Left kidney (tissue), 2 donors: ENCODE results near the gene PICK1. TPM values are rescaled to one million over a fixed set of nuclear protein-coding genes. Genes with fewer than 3 reads are reported as not detected.
"Not testable (repeated sequence)": the region's sequence is repeated elsewhere in the genome, so short reads cannot be mapped to it uniquely, and the experiment has no call there.

Source experiments
- DNase-seq: peaks from one replicate; pipeline ENCODE4 v3.0.0-alpha.2; 2013
- polyA plus RNA-seq: library from polyadenylated mRNA; unstranded; fragments of 120-200 nt; gene quantifications from one replicate; pipeline ENCODE4 v1.2.1, GENCODE V29; 2013; ENCODE audit not compliant: insufficient read length

Gene PICK1
- polyA plus RNA-seq, 1 donor, result 37.2 TPM

- DNase-seq, result no peak
Measured at GRCh38 chr22:38074181-38075104, 17.2 kb downstream of the PICK1 start.

DNA sequence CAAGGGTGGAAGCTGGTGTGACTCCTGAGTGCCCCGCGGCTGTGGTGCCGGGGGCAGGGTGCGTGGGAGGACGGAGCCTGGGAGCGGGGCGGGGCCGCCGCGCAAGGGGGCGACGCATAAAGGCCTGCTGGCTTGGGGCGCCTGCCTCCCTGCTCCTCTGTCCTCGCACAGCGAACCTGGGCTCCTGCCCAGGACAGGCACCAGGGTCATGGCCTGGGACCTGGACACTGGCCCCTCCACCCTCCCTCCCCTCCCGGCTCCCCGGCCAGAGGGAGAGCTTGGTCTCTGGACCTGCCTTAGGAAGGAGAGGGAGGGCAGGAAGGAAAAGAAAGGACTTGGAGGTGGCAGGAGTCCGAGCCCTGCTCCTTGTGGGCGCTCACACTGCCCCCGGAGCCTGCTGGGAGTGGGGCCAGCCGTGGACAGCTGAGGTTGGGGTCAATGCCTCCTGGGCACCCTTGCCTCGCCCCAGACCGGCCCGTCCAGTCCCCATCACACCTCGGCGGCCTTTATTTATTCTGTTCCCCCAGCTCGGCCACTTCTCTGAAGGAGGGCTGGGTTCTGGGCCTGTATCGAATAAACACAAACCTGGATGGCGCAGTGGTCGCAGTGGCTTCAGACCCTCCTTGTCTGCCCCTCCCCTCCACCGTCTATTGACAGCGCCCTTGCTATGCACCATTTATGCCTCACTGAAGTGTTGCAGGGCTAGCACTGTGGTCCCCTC, 18.1 kb downstream of the PICK1 start:
- DNase-seq, result no peak

- DNase-seq, result no peak
Measured at GRCh38 chr22:38075961-38076360, 18.8 kb downstream of the PICK1 start.

GRCh38 chr22:38077096-38077495, 19.9 kb downstream of the PICK1 start:
- DNase-seq, result no peak

DNA sequence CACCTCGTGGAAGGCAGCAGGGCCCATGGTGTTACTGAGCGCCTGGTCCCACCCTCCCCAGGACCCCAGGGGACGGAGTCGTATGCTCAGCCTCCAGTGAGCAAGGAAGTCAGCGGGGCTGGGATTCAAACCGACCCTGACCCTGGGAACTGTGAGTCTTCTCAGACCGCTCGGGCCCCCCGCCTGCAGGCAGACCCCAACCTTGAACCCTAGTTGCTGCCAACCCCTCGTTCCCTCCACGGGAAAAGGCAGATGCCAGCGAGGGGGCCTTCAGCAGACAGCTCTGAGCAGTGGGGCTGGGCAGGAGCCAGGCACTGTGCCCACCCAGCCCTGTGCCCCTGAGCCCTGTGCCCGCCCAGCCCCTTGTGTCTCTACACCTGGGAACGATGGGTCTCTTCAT, 20.4 kb downstream of the PICK1 start:
- DNase-seq, result no peak

- no peak for DNase-seq
Measured at GRCh38 chr22:38078046-38078840, 21.0 kb downstream of the PICK1 start.

- not testable (repeated sequence) for DNase-seq
Measured at GRCh38 chr22:38079208-38079607, 22.0 kb downstream of the PICK1 start.

DNA sequence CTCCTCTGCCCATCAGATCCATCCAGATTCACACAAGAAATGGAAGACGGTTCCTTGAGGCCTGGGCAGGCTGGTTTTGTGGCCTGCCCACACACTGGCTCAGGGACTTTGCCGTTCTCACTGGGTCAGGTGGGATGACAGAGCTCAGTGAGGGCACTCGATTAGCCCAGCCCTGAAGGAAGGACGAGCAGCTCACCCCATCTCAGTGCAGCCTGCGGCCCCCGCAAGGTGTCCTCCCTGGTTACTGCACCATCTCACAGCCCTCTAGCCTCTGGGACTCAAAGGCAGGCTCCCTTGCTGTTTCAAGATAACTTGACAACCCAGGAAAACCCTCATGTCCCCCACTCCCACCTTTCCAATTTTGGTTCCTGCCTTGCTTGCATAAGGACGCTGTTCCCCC, 22.6 kb downstream of the PICK1 start:
- no peak for DNase-seq

DNA sequence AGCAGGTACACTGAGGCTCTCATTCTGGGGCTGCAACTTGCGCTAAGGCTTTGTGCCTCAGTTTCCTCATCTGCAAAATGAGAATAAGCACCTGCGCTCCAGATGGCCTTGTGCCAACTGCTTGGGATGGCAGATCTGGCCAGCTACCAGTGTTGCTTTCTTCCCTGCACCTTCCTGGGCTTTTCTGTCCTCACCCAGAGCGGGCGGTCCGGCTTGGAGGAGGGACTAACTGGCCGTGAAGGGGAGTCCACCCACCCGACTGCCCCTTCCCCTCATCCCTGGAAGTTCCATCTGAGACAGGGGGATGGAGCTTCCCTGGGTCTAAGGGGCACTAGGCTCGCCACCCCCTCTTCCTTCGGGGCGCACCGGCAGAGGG, 23.3 kb downstream of the PICK1 start:
- DNase-seq, result no peak

- no peak for DNase-seq
Measured at GRCh38 chr22:38080850-38081635, 23.8 kb downstream of the PICK1 start.

DNA sequence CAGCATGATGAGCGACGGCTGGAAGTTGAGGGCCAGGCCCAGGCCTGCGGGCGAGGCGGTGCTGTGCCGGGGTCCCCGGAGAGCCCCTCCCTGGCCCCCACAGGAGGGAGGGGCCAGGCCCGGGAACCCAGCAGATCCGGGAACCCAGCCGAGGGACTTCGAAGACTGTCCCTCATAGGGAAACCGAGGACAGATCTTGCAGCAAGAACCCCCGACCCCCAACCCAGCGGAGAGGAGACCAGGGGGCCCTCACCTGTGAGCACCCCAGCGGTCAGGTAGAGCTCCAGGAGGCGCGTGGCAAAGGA, 24.4 kb downstream of the PICK1 start:
- no peak for DNase-seq

GRCh38 chr22:38081941-38082828, 25.0 kb downstream of the PICK1 start:
- no peak for DNase-seq

- DNase-seq, result no peak
Measured at GRCh38 chr22:38082986-38083710, 25.9 kb downstream of the PICK1 start.

GRCh38 chr22:38083931-38084631, 26.9 kb downstream of the PICK1 start, which contains the start of gene SLC16A8:
TSS of gene SLC16A8 (minus strand) at chr22:38084184. CDS start at chr22:38082873, 1,311 bp downstream.
- DNase-seq, result no peak

- no peak for DNase-seq
Measured at GRCh38 chr22:38085056-38085455, 27.9 kb downstream of the PICK1 start.

- DNase-seq, result no peak
Measured at GRCh38 chr22:38085501-38085900, 28.3 kb downstream of the PICK1 start.

DNA sequence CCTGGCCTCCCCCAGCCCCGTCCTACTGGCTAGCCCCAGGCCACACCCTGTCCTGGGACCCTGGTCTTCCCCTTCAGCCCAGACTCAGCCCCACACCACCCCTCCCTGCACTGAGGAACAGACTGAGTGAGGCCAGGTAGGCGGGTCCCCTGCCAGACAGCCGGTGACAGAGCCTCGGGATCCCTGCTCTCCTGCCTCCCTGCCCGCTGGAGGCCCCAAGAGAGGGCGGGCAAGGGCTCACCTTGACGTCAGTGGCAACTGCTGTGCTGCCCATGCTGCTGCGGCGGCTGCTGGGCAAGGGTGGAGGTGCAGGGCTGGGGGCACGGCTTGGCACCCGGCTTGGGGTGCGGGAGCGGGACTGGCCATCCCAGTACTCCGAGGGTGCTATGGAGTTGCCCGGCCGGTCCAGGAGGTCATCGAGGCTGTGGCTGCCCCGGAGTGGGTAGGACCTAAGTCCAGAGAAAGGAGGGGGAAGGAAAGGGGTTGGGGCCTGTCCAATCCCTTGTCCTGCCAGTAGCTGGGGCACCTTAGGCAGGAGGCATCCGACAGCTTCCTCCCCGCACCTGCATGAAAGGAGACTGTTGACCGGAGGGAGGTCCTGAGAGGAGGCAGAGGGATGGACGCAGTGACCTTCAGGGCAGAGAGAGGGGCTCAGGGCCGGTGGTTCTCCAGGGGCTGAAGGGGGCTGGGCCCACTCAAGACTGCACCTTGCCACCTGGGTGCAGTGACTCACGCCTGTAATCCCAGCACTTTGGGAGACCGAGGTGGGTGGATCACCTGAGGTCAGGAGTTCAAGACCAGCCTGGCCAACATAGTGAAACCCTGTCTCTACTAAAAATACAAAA, 29.0 kb downstream of the PICK1 start:
- DNase-seq, result no peak

GRCh38 chr22:38086942-38087341, 29.7 kb downstream of the PICK1 start:
- DNase-seq, result no peak
